OCI-LY3 (cell line): ENCODE measurements around the gene CAP1.

ENCODE experiments used
- H2AFZ ChIP-seq: fragments of 200-600, 300-600 bp; shearing (Covaris generic); 2 replicates; pipeline ENCODE4 v1.6.0; 2014; ENCODE audit warnings: antibody characterized with exemption, low read depth, low read length
- H3K27ac ChIP-seq: fragments of 200-600, 300-600 bp; sonication (generic); 2 replicates; pipeline ENCODE4 v1.5.1; 2014; ENCODE audit warnings: mild to moderate bottlenecking, low read length, moderate library complexity, mixed read lengths
- H3K27me3 ChIP-seq: fragments of 200-600, 300-600 bp; sonication (generic); 2 replicates; pipeline ENCODE4 v1.6.1; 2014; ENCODE audit warnings: low read depth, low read length, mixed read lengths
- H3K36me3 ChIP-seq: fragments of 200-600, 300-600 bp; sonication (generic); replicated peaks from 2 replicates; pipeline ENCODE3; 2014; ENCODE audit warnings: low read depth, low read length, mixed read lengths
- H3K4me1 ChIP-seq: fragments of 300-600, 200-600 bp; sonication (generic); 2 replicates; pipeline ENCODE4 v1.6.1; 2014; ENCODE audit warnings: low read length, mixed read lengths
- H3K4me2 ChIP-seq: fragments of 200-600, 300-600 bp; sonication (generic); 2 replicates; pipeline ENCODE4 v1.6.1; 2014; ENCODE audit warnings: low read length, mixed read lengths
- H3K4me3 ChIP-seq: fragments of 300-600, 200-600 bp; sonication (generic); 2 replicates; pipeline ENCODE4 v1.5.1; 2014; ENCODE audit warnings: antibody characterized with exemption, mild to moderate bottlenecking, low read length, moderate library complexity
- H3K79me2 ChIP-seq: fragments of 300-600, 200-600 bp; shearing (Covaris generic); 2 replicates; pipeline ENCODE4 v1.6.1; 2014; ENCODE audit warnings: mild to moderate bottlenecking, low read length, mixed read lengths
- H3K9ac ChIP-seq: fragments of 300-600, 200-600 bp; shearing (Covaris generic); 2 replicates; pipeline ENCODE4 v1.6.0; 2014; ENCODE audit warnings: mild to moderate bottlenecking, low read length, moderate library complexity
- H3K9me3 ChIP-seq: fragments of 200-600, 300-600 bp; shearing (Covaris generic); 2 replicates; pipeline ENCODE4 v1.6.1; 2014; ENCODE audit warnings: low read length, mixed read lengths; ENCODE audit not compliant: insufficient read depth
- H4K20me1 ChIP-seq: fragments of 200-600, 300-600 bp; sonication (generic); 2 replicates; pipeline ENCODE4 v1.6.1; 2016; ENCODE audit warnings: low read length, mixed read lengths; ENCODE audit not compliant: insufficient read depth
- EZH2phosphoT487 ChIP-seq: fragments of 200-600 bp; shearing (Covaris generic); IDR thresholded peaks from 2 replicates; pipeline ENCODE4 v1.6.1; 2018; ENCODE audit warnings: antibody characterized with exemption, mixed run types, low read depth
- TF ChIP-seq, protein P1 (sequence below): fragments of 200-600, 300-600 bp; sonication (generic); IDR thresholded peaks from 2 replicates; pipeline ENCODE4 v1.5.1; 2014; ENCODE audit warnings: antibody characterized with exemption, low read length, low read depth

CAP1 gene

DNA sequence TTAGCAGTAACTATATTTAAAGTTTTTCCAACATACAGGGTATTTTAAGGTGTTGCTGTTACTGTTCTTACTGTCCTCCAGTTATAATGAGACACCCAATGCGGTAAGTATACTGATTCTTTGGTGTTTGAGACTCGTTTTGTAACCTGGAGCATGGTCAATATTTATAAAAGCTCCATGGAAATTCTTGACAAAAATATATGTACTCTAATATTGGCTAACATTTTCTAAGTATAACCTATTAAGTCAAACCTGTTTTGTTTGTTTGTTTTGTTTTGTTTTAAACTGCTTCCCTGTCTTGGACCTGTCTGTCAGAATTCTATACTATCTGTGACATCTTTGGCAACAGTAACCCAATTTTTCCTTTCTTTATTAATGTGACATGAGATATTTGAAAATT lies 15.9 kb upstream of the CAP1 start:
- no peaks in the 10 kb centered on the region for H3K9me3 ChIP-seq
- no peak overlapping the region for H3K27ac ChIP-seq
- no peaks in the 10 kb centered on the region for H4K20me1 ChIP-seq
- H2AFZ ChIP-seq: no peak overlapping the region
- peaks cover 11% of the 10 kb centered on the region; the same call in 1 of the 2 replicates for H3K27me3 ChIP-seq
- H3K4me1 ChIP-seq: no peaks in the 10 kb centered on the region
- H3K4me2 ChIP-seq: no peak overlapping the region
- no peak for TF ChIP-seq EZH2phosphoT487
- TF ChIP-seq, protein P1, sequence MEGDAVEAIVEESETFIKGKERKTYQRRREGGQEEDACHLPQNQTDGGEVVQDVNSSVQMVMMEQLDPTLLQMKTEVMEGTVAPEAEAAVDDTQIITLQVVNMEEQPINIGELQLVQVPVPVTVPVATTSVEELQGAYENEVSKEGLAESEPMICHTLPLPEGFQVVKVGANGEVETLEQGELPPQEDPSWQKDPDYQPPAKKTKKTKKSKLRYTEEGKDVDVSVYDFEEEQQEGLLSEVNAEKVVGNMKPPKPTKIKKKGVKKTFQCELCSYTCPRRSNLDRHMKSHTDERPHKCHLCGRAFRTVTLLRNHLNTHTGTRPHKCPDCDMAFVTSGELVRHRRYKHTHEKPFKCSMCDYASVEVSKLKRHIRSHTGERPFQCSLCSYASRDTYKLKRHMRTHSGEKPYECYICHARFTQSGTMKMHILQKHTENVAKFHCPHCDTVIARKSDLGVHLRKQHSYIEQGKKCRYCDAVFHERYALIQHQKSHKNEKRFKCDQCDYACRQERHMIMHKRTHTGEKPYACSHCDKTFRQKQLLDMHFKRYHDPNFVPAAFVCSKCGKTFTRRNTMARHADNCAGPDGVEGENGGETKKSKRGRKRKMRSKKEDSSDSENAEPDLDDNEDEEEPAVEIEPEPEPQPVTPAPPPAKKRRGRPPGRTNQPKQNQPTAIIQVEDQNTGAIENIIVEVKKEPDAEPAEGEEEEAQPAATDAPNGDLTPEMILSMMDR: no peak
- no peaks in the 10 kb centered on the region for H3K36me3 ChIP-seq
- H3K79me2 ChIP-seq: no peaks in the 10 kb centered on the region
- no peak overlapping the region for H3K9ac ChIP-seq
- no peak overlapping the region for H3K4me3 ChIP-seq

DNA sequence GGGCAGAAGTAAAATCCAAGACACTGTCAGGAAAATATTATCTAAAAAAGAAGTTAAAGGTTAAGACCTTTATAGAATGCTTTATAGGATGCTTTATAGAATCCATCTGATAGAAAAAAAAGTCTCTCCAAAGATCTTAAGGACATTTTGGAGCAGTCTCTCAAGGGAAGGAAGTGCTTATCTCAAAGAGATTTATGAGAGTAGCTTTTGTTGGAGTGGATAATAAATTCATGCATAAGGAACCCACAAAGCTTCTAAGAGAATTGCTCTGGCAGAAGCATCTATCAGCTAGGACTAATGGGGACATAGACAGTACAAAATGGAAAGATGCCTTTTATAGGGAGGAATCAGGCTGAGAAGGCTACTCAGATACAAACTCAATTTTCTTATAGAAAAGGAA lies 12.9 kb upstream of the CAP1 start:
- Histone ChIP-seq H3K9me3 (no peaks in the 10 kb centered on the region), H3K27ac (no peak overlapping the region), H3K9ac (no peak overlapping the region), H4K20me1 (no peaks in the 10 kb centered on the region), H3K27me3 (peaks cover 11% of the 10 kb centered on the region; the same call in 1 of the 2 replicates), H3K4me3 (no peak overlapping the region), H3K36me3 (no peaks in the 10 kb centered on the region), H3K79me2 (no peaks in the 10 kb centered on the region), H3K4me1 (0 out of 2 replicates have a peak, but pooled peaks cover 2% of the 10 kb centered on the region), H2AFZ (no peak overlapping the region), H3K4me2 (no peak overlapping the region)
- TF ChIP-seq EZH2phosphoT487: no peak
- TF ChIP-seq, protein P1: no peak

DNA sequence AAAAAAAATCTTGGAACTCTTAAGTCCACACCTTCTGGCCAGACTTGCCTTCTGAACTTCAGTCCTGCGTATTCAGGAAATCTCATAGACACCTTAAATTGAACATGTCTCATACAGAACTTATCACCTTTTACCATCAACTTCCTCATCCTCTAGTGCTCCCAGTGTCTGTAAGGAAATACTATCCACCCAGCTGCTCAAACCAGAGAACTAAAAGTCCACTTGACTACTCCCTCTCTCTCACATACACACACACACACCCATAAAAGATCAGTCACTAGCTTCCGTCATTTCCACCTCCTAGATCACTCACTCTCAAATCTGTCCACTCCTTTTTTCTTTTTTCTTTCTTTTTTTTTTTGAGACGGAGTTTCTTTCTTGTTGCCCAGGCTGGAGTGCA lies 10.9 kb upstream of the CAP1 start:
- Histone ChIP-seq H4K20me1 (no peaks in the 10 kb centered on the region), H3K27ac (no peak overlapping the region), H3K36me3 (no peaks in the 10 kb centered on the region), H3K79me2 (no peaks in the 10 kb centered on the region), H2AFZ (no peak overlapping the region), H3K4me2 (no peak overlapping the region), H3K4me1 (0 out of 2 replicates have a peak, but pooled peaks cover 2% of the 10 kb centered on the region), H3K27me3 (peaks cover 11% of the 10 kb centered on the region; the same call in 1 of the 2 replicates), H3K9me3 (no peaks in the 10 kb centered on the region), H3K9ac (no peak overlapping the region), H3K4me3 (no peak overlapping the region)
- TF ChIP-seq, protein P1: no peak
- TF ChIP-seq EZH2phosphoT487: no peak

DNA sequence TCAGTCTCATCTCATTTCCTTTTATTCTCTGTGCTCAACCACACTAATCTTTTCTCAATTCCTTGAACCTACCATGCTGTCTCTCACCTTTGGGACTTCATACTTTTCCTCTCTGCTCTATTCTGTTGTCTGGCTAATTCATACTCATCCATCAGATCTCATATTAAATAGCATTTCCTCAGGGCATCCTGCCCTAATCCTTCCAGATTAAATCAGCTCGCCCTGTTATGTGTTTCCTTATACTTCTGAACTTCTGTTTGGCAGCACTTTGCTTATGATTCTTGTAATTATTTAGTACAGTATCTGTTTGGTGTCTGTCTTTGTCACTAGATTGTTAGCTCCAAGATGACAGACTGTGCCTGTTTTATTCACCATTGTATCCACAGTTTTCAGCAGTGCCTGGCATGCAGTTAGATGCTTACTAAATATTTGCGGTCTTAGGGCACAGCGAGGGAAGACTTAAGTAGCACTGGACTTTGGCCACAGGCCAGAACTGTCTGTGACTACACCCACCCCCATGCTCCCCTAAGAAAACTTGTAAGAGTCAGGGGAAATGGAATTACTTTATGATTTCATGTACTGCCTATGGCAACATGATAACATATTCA lies 9.9 kb upstream of the CAP1 start:
- TF ChIP-seq, protein P1: no peak
- no peak for TF ChIP-seq EZH2phosphoT487
- Histone ChIP-seq H3K9me3 (no peaks in the 10 kb centered on the region), H3K9ac (no peak overlapping the region), H3K27me3 (peaks cover 11% of the 10 kb centered on the region; the same call in 1 of the 2 replicates), H3K4me3 (no peak overlapping the region), H2AFZ (no peak overlapping the region), H3K36me3 (no peaks in the 10 kb centered on the region), H3K27ac (no peak overlapping the region), H3K4me2 (no peak overlapping the region), H3K79me2 (no peaks in the 10 kb centered on the region), H4K20me1 (no peaks in the 10 kb centered on the region), H3K4me1 (0 out of 2 replicates have a peak, but pooled peaks cover 2% of the 10 kb centered on the region)
